Motor neuron (in vitro differentiated cells): ENCODE data around the gene NUP62. TPM values are rescaled to one million over a fixed set of nuclear protein-coding genes. Genes with fewer than 3 reads are reported as not detected.

ENCODE experiments used
- ATAC-seq, 8 experiments: fragments of 200-7000 bp; cut with Tn5 transposase; replicated peaks in 6 of 8; 2 replicates each; pipeline ENCODE4 v1.8.0; 2021; ENCODE audit warnings: mild to moderate bottlenecking in 8 of 8, moderate library complexity in 8 of 8
- H3K27ac ChIP-seq, 2 donors: fragments of 250-450 bp; sonication (Bioruptor Pico); 2 replicates each; pipeline ENCODE4 v1.9.0; 2021; ENCODE audit warnings: antibody characterized with exemption in 2 of 2, mild to moderate bottlenecking in 2 of 2, moderate library complexity in 1 of 2
- H3K4me1 ChIP-seq, 2 donors: fragments of 250-450 bp; sonication (Bioruptor Pico); replicated peaks in 1 of 2; 2 replicates each; pipeline ENCODE4 v1.6.1; 2021; ENCODE audit warnings: antibody characterized with exemption in 2 of 2, mild to moderate bottlenecking in 2 of 2, moderate library complexity in 1 of 2
- H3K4me3 ChIP-seq, 5 donors: fragments of 250-450 bp; sonication (Bioruptor Pico); 2 replicates each; pipeline ENCODE4 v1.9.0; 2021; ENCODE audit warnings: antibody characterized with exemption in 5 of 5, mild to moderate bottlenecking in 5 of 5, moderate library complexity in 4 of 5
- WGBS, 10 experiments: fragments of 450-650 bp; shearing (Covaris generic); methylation state at CpG; one replicate each; pipeline ENCODE4 v1.0.0; 2022; 5-methylcytosine and 5-hydroxymethylcytosine counted together
- in situ Hi-C, 9 experiments: fragments of 400-800 bp; cut with MboI; loops; one replicate each; pipeline ENCODE4 v1.15.0; 2021; ENCODE audit warnings: low sequenced_read_pairs in 9 of 9, low pct_unique_long_range_greater_than_20kb in 2 of 9; ENCODE audit not compliant: unreplicated experiment in 9 of 9
- total RNA-seq, 8 experiments: library from RNA; unstranded; fragments of 300-600 nt; gene quantifications; 2 replicates each; pipeline versions ENCODE4 v1.2.3 to v1.2.4, GENCODE V29; 2022

NUP62 gene
- total RNA-seq, 8 experiments from 2014 or later, result 26.2 to 67.4 (median 31.6) TPM

DNA sequence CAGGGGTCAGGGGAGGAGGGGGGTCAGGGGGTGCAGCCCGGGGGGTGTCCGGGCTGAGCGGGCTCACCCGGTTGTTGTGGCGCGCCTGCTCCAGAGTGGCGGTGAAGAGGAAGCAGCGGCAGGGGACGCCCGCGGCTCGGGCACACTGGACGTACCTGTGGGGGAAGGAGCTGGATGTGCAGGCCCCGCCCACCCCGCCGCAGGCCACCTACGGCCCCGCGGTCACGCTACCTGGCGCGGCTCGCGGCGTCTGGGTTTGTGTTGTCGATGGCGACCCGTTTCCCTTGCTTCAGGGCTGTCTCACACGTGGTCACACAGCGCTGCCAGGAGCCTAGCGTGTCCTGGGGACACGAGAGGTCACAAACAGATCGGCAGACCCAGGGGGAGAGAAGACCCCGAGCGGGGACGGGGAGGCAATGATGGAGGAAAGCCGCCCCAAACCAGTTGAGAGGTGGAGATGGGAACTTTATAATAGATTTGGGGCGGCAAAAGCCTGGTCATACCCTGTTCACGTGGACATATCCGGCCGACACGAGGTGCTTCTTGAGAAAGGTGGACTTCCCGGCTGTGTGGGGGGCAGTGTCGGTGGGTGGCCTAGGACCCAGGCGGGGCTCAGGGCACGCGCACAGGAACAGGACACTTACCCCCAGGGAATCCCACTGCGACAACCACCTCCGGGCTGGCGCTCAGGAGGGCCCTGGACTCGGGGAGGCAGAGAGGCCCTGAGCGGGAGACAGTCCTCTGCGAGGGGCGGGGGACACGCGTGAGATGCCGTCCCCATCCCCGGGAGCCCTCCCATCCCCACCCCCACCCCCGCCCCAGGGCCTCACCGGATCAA lies 67.5 kb downstream of the NUP62 start:
- 60 to 100% (median 90%) methylated on average over 2 to 5 of the region's 60 CpGs; no CpG with 5 or more reads in 5 of the 10 experiments for WGBS, 10 experiments
- in situ Hi-C loops, result no loop called here
- ATAC-seq, result peak in 1 of 8 experiments; percentile 0
- Histone ChIP-seq H3K27ac (no peak overlapping the region), H3K4me1 (peaks cover 11 to 16% of the 10 kb centered on the region in 2 donors), H3K4me3 (no peak overlapping the region)

DNA sequence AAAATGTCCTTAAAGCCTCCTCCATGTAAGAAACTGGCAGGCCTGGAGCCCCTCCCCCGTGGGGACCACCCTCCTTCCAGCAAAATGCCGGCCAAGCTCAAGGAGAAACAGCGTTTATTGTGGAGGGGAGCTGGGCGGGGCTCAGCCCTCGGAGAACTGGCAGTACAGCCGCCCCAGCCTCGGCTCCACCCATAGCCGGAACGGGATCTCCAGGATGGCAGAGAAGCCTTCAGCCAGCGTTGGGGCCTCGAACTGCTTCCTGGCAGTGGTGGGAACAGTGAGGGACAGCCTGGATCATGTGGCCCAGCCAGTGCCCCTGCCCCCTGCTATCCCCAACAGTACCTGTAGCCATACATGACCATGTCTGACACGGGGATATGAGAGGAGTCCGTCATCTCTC lies 68.2 kb downstream of the NUP62 start:
- Histone ChIP-seq H3K4me3 (no peak overlapping the region), H3K27ac (peak overlapping the region in 1 of 2 donors; percentile 41), H3K4me1 (peaks cover 7 to 13% of the 10 kb centered on the region in 2 donors)
- ATAC-seq, result peak; percentile 5 to 43 (median 29)
- 27 to 40% (median 33%) methylated on average over 1 to 3 of the region's 13 CpGs; no CpG with 5 or more reads in 7 of the 10 experiments for WGBS, 10 experiments
- in situ Hi-C loops, result no loop called here

DNA sequence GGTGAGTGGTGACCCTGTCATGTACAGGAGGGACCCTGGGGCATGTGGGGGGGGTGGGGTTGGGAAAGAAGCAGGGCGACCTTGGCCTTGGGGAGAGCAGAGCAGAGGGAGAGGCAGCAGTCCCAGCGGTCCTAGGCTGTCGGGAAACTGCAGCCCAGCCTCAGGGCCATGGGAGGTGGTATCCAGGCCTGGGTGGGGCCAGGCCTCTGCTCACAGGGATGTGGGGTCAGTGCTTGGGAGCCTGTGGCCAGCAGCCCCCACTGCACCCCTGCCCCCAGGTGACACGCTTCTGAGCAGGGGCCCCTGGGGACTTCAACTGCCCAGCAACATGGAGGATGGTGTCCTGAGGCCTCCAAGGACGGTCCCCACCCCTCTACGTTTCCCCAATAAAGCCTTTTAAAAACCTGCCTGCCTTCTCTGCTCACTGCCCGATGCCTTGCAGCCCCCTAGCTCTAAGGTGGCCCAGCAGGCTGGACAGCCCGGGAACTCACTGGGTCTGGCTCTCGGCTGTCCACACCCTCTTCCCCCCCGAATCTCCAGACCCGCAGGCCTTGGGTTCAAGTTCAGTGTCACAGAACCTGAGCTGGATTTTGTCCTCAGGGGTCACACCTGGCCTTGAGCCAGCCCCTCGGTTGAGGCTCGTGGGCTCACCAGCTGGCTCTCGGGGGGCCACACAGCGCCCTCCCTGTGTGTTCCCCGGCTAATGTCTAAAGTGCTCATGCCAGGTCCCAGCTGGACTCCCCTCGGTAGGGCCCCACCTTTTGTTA lies 68.8 kb downstream of the NUP62 start:
- Histone ChIP-seq H3K27ac (peak overlapping the region in 1 of 2 donors; percentile 41), H3K4me1 (peaks cover 1 to 7% of the 10 kb centered on the region in 2 donors), H3K4me3 (no peak overlapping the region)
- ATAC-seq, result peak in 6 of 8 experiments; percentile 2 to 21 (median 11)
- WGBS, 10 experiments, result 53 to 93% (median 83%) methylated on average over 1 to 8 of the region's 17 CpGs; no CpG with 5 or more reads in 5 of the 10 experiments
- in situ Hi-C loops, result no loop called here

GRCh38 chr19:49859682-49860335 lies 69.5 kb downstream of the NUP62 start:
- in situ Hi-C loops, result no loop called here
- peak in 4 of 8 experiments; percentile 4 to 9 (median 6) for ATAC-seq
- WGBS, 10 experiments, result 60 to 100% (median 94%) methylated on average over 1 to 11 of the region's 22 CpGs; no CpG with 5 or more reads in 6 of the 10 experiments
- Histone ChIP-seq H3K4me3 (no peak overlapping the region), H3K27ac (no peak overlapping the region), H3K4me1 (peaks cover 0 to 5% of the 10 kb centered on the region in 2 donors)

DNA sequence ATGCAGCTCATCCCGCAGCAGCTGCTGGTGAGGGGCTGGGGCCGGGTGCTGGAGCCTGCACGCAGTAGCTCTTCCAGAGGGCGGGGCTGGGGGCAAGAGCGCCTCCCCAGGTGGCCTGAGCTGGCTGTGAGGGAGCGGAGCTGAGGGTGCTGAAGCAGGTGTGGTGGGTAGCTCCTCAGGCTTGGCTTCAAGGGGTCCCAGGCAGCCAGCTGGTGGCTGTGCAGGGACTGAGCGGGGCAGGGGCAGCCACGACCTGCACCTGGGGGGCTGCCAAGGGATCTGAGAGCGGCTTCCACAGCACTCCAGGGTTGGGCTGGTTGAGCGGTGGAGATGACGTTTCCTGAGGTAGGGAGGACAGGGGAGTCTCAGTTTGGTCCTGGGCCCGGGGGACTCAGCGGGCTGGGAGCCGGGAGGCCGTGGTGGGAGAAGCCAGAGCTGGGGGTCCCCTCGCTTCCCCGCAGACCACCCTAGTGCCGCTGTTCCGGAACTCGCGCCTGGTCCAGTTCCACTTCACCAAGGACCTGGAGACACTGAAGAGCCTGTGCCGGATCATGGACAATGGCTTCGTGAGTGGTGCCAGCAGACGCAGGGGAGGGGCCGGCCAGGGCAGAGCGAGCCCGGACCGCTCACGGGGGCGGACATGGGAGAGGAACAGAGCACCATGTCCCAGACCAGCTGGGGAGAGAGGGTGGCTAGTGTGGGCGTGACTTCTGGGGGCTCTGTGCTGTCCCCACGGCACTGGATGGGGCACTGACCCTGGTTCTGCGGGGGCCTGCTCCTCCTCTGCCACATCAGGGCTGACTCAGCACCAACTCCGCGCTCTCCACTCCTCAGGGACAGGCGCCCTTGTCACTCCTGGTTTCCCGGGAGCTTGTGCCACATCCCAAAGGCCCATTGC lies 71.0 kb downstream of the NUP62 start:
- peak in 5 of 8 experiments; percentile 1 to 9 (median 4) for ATAC-seq
- in situ Hi-C loops, result no loop called here
- H3K27ac ChIP-seq, result peak overlapping the region in 1 of 2 donors; percentile 49

GRCh38 chr19:49857838-49858087 lies 71.5 kb downstream of the NUP62 start:
- no peak for ATAC-seq
- 100% methylated on average over 1 to 2 of the region's 5 CpGs; no CpG with 5 or more reads in 8 of the 10 experiments for WGBS, 10 experiments
- in situ Hi-C loops, result no loop called here
- Histone ChIP-seq H3K4me3 (no peak overlapping the region), H3K4me1 (peaks cover 9 to 15% of the 10 kb centered on the region in 2 donors), H3K27ac (peak overlapping the region in 1 of 2 donors; percentile 49)

More for the DNA sequence above, 71.0 kb downstream of the NUP62 start:
- peaks cover 4 to 9% of the 10 kb centered on the region in 2 donors for H3K4me1 ChIP-seq
- H3K4me3 ChIP-seq, result no peak overlapping the region
- WGBS, 10 experiments, result 60 to 80% methylated on average over 1 to 4 of the region's 37 CpGs; no CpG with 5 or more reads in 8 of the 10 experiments

GRCh38 chr19:49857061-49857837 lies 72.1 kb downstream of the NUP62 start:
- ATAC-seq, result peak in 1 of 8 experiments; percentile 1
- H3K27ac ChIP-seq, result peak overlapping the region in 1 of 2 donors; percentile 49
- H3K4me3 ChIP-seq, result no peak overlapping the region
- in situ Hi-C loops, result no loop called here
- 94 to 100% (median 100%) methylated on average over 1 to 4 of the region's 26 CpGs; no CpG with 5 or more reads in 6 of the 10 experiments for WGBS, 10 experiments
- peaks cover 15 to 20% of the 10 kb centered on the region in 2 donors for H3K4me1 ChIP-seq

Other genes with a start within 250 kb of the NUP62 start
- gene ADM5, start 239.9 kb downstream of the NUP62 start, total RNA-seq, result 1 to 10 TPM in 7 of 8 experiments, under 1 TPM in 1; 0.66 to 5.2 (median 2.1) TPM
- 10 to 100 TPM in 6 of 8 experiments, 1 to 10 TPM in 2; 4.7 to 65.7 (median 36.3) TPM for gene CPT1C, start 238.4 kb downstream of the NUP62 start, total RNA-seq
- gene TSKS, start 166.2 kb downstream of the NUP62 start, total RNA-seq, result 1 to 10 TPM in 1 of 8 experiments, under 1 TPM in 2, not detected in 5; 0.19 to 1.6 (median 0.70) TPM
- 10 to 100 TPM; 58.6 to 76.4 (median 71.7) TPM for gene AP2A1, start 162.5 kb downstream of the NUP62 start, total RNA-seq
- gene FUZ, start 116.2 kb downstream of the NUP62 start, total RNA-seq, result 10 to 100 TPM in 7 of 8 experiments, 1 to 10 TPM in 1; 9.9 to 27.1 (median 16.2) TPM
- 10 to 100 TPM; 16.4 to 38.0 (median 24.5) TPM for gene MED25, start 111.2 kb downstream of the NUP62 start, total RNA-seq
- 100 to 1,000 TPM in 7 of 8 experiments, 10 to 100 TPM in 1; 60.1 to 215 (median 135) TPM for gene PTOV1, start 78.3 kb downstream of the NUP62 start, total RNA-seq
- 10 to 100 TPM; 22.8 to 85.2 (median 29.9) TPM for gene PNKP, start 61.9 kb downstream of the NUP62 start, total RNA-seq
- 10 to 100 TPM in 7 of 8 experiments, 1 to 10 TPM in 1; 8.2 to 59.3 (median 18.3) TPM for gene AKT1S1, start 52.1 kb downstream of the NUP62 start, total RNA-seq
- 10 to 100 TPM; 14.3 to 31.0 (median 19.8) TPM for gene TBC1D17, start 51.8 kb downstream of the NUP62 start, total RNA-seq
- gene IL4I1, start 32.6 kb downstream of the NUP62 start, total RNA-seq, result under 1 TPM; 0.21 to 0.99 (median 0.35) TPM
- gene ATF5, start 299 bp downstream of the NUP62 start, total RNA-seq, result 100 to 1,000 TPM in 2 of 8 experiments, 10 to 100 TPM in 6; 16.7 to 141 (median 52.8) TPM
- gene SIGLEC11, start 31.7 kb upstream of the NUP62 start, total RNA-seq, result under 1 TPM in 3 of 8 experiments, not detected in 5; 0.09 to 0.13 (median 0.09) TPM
- gene VRK3, start 95.9 kb upstream of the NUP62 start, total RNA-seq, result 10 to 100 TPM; 28.3 to 46.5 (median 34.7) TPM
- 10 to 100 TPM in 3 of 8 experiments, 1 to 10 TPM in 5; 7.5 to 12.7 (median 8.9) TPM for gene ZNF473, start 96.5 kb upstream of the NUP62 start, total RNA-seq
- gene IZUMO2, start 233.8 kb upstream of the NUP62 start, total RNA-seq, result not detected